Breast epithelium (tissue), 3 donors: Measurements from ENCODE around the gene TRAF3IP1.

Source experiments
- POLR2A ChIP-seq: fragments of 450-650 bp; IDR thresholded peaks from one replicate; pipeline ENCODE4 v1.6.1; 2016; ENCODE audit warnings: antibody characterized with exemption, mild to moderate bottlenecking, moderate library complexity
- POLR2AphosphoS5 ChIP-seq, 3 donors: sonication (generic); formaldehyde crosslinking; IDR thresholded peaks; one replicate each; pipeline ENCODE4 v1.6.1; 2017; ENCODE audit warnings: antibody characterized with exemption in 3 of 3
- TF ChIP-seq, protein P1 (sequence below), 3 donors: fragments of 450-650 bp; IDR thresholded peaks; one replicate each; pipeline ENCODE4 v1.5.1; 2016 to 2017; ENCODE audit warnings: antibody characterized with exemption in 3 of 3, mild to moderate bottlenecking in 3 of 3, moderate library complexity in 3 of 3

GRCh38 chr2:238281826-238282480 is 38.4 kb upstream of the TRAF3IP1 start:
- TF ChIP-seq, protein P1, sequence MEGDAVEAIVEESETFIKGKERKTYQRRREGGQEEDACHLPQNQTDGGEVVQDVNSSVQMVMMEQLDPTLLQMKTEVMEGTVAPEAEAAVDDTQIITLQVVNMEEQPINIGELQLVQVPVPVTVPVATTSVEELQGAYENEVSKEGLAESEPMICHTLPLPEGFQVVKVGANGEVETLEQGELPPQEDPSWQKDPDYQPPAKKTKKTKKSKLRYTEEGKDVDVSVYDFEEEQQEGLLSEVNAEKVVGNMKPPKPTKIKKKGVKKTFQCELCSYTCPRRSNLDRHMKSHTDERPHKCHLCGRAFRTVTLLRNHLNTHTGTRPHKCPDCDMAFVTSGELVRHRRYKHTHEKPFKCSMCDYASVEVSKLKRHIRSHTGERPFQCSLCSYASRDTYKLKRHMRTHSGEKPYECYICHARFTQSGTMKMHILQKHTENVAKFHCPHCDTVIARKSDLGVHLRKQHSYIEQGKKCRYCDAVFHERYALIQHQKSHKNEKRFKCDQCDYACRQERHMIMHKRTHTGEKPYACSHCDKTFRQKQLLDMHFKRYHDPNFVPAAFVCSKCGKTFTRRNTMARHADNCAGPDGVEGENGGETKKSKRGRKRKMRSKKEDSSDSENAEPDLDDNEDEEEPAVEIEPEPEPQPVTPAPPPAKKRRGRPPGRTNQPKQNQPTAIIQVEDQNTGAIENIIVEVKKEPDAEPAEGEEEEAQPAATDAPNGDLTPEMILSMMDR (IDR thresholded peaks at IDR 0.05), result no peak
- no peak for TF ChIP-seq POLR2A
- no peak for TF ChIP-seq POLR2AphosphoS5 (IDR thresholded peaks at IDR 0.05)
